Measurements from ENCODE around the gene LAMA5. TPM values are rescaled to one million over a fixed set of nuclear protein-coding genes. Genes with fewer than 3 reads are reported as not detected.

Gene LAMA5
- total and polyA plus RNA-seq, 2 experiments from 2014 or later = 71.3 to 252 TPM

DNA sequence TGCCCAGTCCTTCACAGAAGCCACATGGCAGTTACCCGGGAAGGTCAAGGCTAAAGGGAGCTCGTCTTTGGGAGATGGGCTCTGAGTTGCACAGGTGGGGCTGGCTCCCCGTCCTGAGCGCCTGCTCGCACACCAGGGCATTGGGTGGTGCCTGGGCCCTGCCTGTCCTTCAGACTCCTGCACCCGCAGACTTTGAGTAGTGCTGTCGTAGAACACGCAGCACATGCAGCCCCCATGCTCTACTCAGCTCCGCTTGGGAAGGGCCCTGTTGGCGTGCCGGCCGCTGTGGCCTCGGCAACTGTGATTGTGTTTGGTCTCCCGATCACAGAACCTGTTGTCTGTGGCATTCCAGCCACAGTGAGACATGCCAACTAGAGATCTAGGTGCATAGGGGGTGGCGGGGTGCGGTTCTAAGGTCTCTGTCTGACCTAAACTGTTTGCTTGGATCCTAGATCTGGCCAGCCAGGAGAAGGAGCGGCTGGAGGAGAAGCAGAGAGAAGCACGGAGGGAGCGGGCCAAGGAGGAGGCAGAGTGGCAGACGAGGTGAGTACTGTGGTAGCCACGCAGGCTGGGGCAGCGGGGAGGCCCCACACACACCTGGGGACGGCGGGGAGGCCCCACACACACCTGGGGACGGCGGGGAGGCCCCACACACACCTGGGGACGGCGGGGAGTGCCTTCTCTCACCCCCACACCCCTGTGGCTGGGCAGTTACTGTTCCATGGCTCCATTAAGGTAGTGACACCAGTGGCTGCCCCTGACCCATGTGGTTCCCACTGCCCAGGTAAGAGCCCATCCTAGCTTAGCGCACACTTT lies 75.7 kb downstream of the LAMA5 start:
- no peaks in the 10 kb centered on the region for H3K36me3 ChIP-seq (replicated peaks; ENCODE audit: insufficient read depth, low read depth)
- H3K9me3 ChIP-seq (ENCODE audit: low read depth) = no peaks in the 10 kb centered on the region
- H3K9me2 ChIP-seq (replicated peaks; ENCODE audit: insufficient read depth) = no peaks in the 10 kb centered on the region
- H3K4me2 ChIP-seq = no peak overlapping the region
- no peak overlapping the region for H3K4me3 ChIP-seq
- no peak overlapping the region for H2AFZ ChIP-seq
- no peak for DNase-seq (ENCODE audit: low spot score)
- TF ChIP-seq, protein P1, sequence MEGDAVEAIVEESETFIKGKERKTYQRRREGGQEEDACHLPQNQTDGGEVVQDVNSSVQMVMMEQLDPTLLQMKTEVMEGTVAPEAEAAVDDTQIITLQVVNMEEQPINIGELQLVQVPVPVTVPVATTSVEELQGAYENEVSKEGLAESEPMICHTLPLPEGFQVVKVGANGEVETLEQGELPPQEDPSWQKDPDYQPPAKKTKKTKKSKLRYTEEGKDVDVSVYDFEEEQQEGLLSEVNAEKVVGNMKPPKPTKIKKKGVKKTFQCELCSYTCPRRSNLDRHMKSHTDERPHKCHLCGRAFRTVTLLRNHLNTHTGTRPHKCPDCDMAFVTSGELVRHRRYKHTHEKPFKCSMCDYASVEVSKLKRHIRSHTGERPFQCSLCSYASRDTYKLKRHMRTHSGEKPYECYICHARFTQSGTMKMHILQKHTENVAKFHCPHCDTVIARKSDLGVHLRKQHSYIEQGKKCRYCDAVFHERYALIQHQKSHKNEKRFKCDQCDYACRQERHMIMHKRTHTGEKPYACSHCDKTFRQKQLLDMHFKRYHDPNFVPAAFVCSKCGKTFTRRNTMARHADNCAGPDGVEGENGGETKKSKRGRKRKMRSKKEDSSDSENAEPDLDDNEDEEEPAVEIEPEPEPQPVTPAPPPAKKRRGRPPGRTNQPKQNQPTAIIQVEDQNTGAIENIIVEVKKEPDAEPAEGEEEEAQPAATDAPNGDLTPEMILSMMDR (IDR thresholded peaks at IDR 0.05; ENCODE audit: poor library complexity) = no peak
- TF ChIP-seq EZH2 (IDR thresholded peaks at IDR 0.05; ENCODE audit: borderline replicate concordance) (no peak), EZH2phosphoT487 (IDR thresholded peaks at IDR 0.05; ENCODE audit: low read depth, severe bottlenecking, unreplicated experiment) (no peak)
- no peaks in the 10 kb centered on the region for H3K27me3 ChIP-seq
- H3K27ac ChIP-seq = no peak overlapping the region
- WGBS (ENCODE audit: low lambda C conversion rate, missing lambda C conversion rate) = 97% methylated on average over 23 of the region's 29 CpGs
- no peaks in the 10 kb centered on the region for H4K20me1 ChIP-seq (ENCODE audit: insufficient read depth, poor library complexity, severe bottlenecking)
- no peaks in the 10 kb centered on the region for H3K4me1 ChIP-seq (ENCODE audit: insufficient read depth)
- H3K79me2 ChIP-seq = no peaks in the 10 kb centered on the region

DNA sequence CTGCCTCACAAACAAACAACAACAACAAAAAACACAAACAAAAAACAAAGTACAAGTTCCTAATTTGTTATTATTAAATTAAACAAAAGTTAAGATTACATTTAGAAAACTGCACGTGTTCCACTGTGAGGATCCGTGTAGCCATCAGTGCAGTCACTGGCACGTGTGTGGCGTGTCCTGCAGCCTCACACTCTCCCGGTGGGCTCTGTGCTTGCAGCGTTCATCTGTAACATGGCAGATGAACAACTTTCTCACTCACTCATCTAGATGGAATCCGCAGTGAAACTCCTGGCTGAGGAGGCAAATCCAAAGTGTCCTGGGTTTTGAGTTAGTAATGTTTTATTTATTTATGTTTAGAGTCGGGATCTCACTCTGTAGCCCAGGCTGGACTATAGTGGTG lies 77.2 kb downstream of the LAMA5 start:
- 97% methylated on average over 8 of the region's 8 CpGs for WGBS (ENCODE audit: low lambda C conversion rate, missing lambda C conversion rate)
- no peaks in the 10 kb centered on the region for H3K36me3 ChIP-seq (replicated peaks; ENCODE audit: insufficient read depth, low read depth)
- H3K4me2 ChIP-seq = no peak overlapping the region
- no peaks in the 10 kb centered on the region for H3K9me3 ChIP-seq (ENCODE audit: low read depth)
- no peak overlapping the region for H2AFZ ChIP-seq
- H3K27me3 ChIP-seq = no peaks in the 10 kb centered on the region
- DNase-seq (ENCODE audit: low spot score) = no peak
- H3K79me2 ChIP-seq = no peaks in the 10 kb centered on the region
- TF ChIP-seq, protein P1 (IDR thresholded peaks at IDR 0.05; ENCODE audit: poor library complexity) = no peak
- no peak for TF ChIP-seq EZH2 (IDR thresholded peaks at IDR 0.05; ENCODE audit: borderline replicate concordance)
- no peak for TF ChIP-seq EZH2phosphoT487 (IDR thresholded peaks at IDR 0.05; ENCODE audit: low read depth, severe bottlenecking, unreplicated experiment)
- H3K4me3 ChIP-seq = no peak overlapping the region
- no peaks in the 10 kb centered on the region for H3K4me1 ChIP-seq (ENCODE audit: insufficient read depth)
- H4K20me1 ChIP-seq (ENCODE audit: insufficient read depth, poor library complexity, severe bottlenecking) = no peaks in the 10 kb centered on the region
- no peak overlapping the region for H3K27ac ChIP-seq
- H3K9me2 ChIP-seq (replicated peaks; ENCODE audit: insufficient read depth) = no peaks in the 10 kb centered on the region

DNA sequence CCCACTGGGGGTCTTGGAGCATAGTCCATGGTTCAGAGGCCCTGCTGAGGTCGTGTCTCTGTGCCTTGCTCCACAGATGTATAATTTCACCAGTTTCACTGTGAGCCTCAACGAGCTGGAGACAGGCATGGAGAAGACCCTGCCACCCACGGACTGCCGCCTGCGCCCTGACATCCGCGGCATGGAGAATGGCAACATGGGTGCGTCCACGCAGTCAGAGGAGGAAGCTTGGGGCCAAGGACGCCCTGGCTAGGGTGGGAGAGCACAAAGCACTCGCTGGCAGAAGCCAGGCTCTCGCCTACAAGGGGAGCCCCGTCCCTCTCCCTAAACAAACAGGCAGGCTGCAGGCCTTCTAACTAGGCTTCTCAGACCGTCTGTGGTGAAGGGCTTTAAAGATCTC lies 78.0 kb downstream of the LAMA5 start:
- Histone ChIP-seq H4K20me1 (ENCODE audit: insufficient read depth, poor library complexity, severe bottlenecking) (no peaks in the 10 kb centered on the region), H3K27me3 (no peaks in the 10 kb centered on the region), H3K27ac (no peak overlapping the region), H2AFZ (no peak overlapping the region), H3K36me3 (replicated peaks; ENCODE audit: insufficient read depth, low read depth) (no peaks in the 10 kb centered on the region), H3K79me2 (no peaks in the 10 kb centered on the region), H3K9me3 (ENCODE audit: low read depth) (no peaks in the 10 kb centered on the region), H3K4me3 (no peak overlapping the region), H3K4me1 (ENCODE audit: insufficient read depth) (no peaks in the 10 kb centered on the region), H3K4me2 (no peak overlapping the region), H3K9me2 (replicated peaks; ENCODE audit: insufficient read depth) (no peaks in the 10 kb centered on the region)
- WGBS (ENCODE audit: low lambda C conversion rate, missing lambda C conversion rate) = 91% methylated on average over 14 of the region's 14 CpGs
- TF ChIP-seq EZH2phosphoT487 (IDR thresholded peaks at IDR 0.05; ENCODE audit: low read depth, severe bottlenecking, unreplicated experiment) (no peak), EZH2 (IDR thresholded peaks at IDR 0.05; ENCODE audit: borderline replicate concordance) (no peak)
- TF ChIP-seq, protein P1 (IDR thresholded peaks at IDR 0.05; ENCODE audit: poor library complexity) = no peak
- DNase-seq (ENCODE audit: low spot score) = no peak
